ENCODE results near the gene TECTA. TPM values are rescaled to one million over a fixed set of nuclear protein-coding genes. Genes with fewer than 3 reads are reported as not detected.

Gene TECTA
- polyA plus RNA-seq, 1 of the 3 experiments (the other 2 are of a cell fraction), result 0.58 TPM

GRCh38 chr11:121212536-121213361 lies 111.7 kb downstream of the TECTA start:
- H3K4me2 ChIP-seq, result no peak overlapping the region
- peaks cover 0 to 2% of the 10 kb centered on the region in 2 experiments; a peak in 1 of 4 replicates for H3K4me1 ChIP-seq (ENCODE audit: control insufficient read depth in 1 of 2, insufficient read depth in 2 of 2, low read depth in 1 of 2, low read length in 1 of 2)
- no peaks in the 10 kb centered on the region for H3K79me2 ChIP-seq (ENCODE audit: insufficient read depth)
- no peak overlapping the region for H3K9ac ChIP-seq
- no peak overlapping the region for H3K27ac ChIP-seq (ENCODE audit: low read depth in 2 of 2, low read length in 1 of 2)
- no peak overlapping the region for H2AFZ ChIP-seq (ENCODE audit: low read depth)
- H3K36me3 ChIP-seq (replicated peaks in 1 of 2; ENCODE audit: control insufficient read depth in 1 of 2, insufficient read depth in 2 of 2, low read length in 1 of 2), result no peaks in the 10 kb centered on the region
- H4K20me1 ChIP-seq (ENCODE audit: insufficient read depth), result no peaks in the 10 kb centered on the region
- no peaks in the 10 kb centered on the region for H3K9me3 ChIP-seq
- H3K27me3 ChIP-seq (ENCODE audit: insufficient read depth), result no peaks in the 10 kb centered on the region
- H3K9me2 ChIP-seq, result no peaks in the 10 kb centered on the region
- H3F3A ChIP-seq (replicated peaks; ENCODE audit: insufficient read depth), result no peaks in the 10 kb centered on the region
- DNase-seq, result no peak
- TF ChIP-seq RFX5 (IDR thresholded peaks at IDR 0.05; ENCODE audit: low read length) (no peak), REST (IDR thresholded peaks at IDR 0.05; ENCODE audit: low read depth, low read length) (no peak), FOXJ3 (CRISPR knock-in tag; IDR thresholded peaks at IDR 0.05) (no peak), GABPA (IDR thresholded peaks at IDR 0.05; ENCODE audit: low read depth) (no peak), CHD2 (IDR thresholded peaks at IDR 0.05; ENCODE audit: low read length, partially characterized antibody) (no peak), MAX (IDR thresholded peaks at IDR 0.05; ENCODE audit: low read depth) (no peak), MEF2A (IDR thresholded peaks at IDR 0.05; ENCODE audit: borderline replicate concordance, low read depth) (no peak), NRF1 (IDR thresholded peaks at IDR 0.05; ENCODE audit: low read depth, low read length) (no peak), FOSL2 (IDR thresholded peaks at IDR 0.05; ENCODE audit: borderline replicate concordance, low read depth) (no peak), POLR2AphosphoS5 (IDR thresholded peaks at IDR 0.05; ENCODE audit: low read depth, low read length) (no peak), TCF12 (IDR thresholded peaks at IDR 0.05) (no peak), JUND (IDR thresholded peaks at IDR 0.05) (no peak), GATA2 (CRISPR knock-in tag; IDR thresholded peaks at IDR 0.05) (no peak)
- TF ChIP-seq, protein P1, sequence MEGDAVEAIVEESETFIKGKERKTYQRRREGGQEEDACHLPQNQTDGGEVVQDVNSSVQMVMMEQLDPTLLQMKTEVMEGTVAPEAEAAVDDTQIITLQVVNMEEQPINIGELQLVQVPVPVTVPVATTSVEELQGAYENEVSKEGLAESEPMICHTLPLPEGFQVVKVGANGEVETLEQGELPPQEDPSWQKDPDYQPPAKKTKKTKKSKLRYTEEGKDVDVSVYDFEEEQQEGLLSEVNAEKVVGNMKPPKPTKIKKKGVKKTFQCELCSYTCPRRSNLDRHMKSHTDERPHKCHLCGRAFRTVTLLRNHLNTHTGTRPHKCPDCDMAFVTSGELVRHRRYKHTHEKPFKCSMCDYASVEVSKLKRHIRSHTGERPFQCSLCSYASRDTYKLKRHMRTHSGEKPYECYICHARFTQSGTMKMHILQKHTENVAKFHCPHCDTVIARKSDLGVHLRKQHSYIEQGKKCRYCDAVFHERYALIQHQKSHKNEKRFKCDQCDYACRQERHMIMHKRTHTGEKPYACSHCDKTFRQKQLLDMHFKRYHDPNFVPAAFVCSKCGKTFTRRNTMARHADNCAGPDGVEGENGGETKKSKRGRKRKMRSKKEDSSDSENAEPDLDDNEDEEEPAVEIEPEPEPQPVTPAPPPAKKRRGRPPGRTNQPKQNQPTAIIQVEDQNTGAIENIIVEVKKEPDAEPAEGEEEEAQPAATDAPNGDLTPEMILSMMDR (IDR thresholded peaks at IDR 0.05), result no peak
- TF ChIP-seq, protein P2, sequence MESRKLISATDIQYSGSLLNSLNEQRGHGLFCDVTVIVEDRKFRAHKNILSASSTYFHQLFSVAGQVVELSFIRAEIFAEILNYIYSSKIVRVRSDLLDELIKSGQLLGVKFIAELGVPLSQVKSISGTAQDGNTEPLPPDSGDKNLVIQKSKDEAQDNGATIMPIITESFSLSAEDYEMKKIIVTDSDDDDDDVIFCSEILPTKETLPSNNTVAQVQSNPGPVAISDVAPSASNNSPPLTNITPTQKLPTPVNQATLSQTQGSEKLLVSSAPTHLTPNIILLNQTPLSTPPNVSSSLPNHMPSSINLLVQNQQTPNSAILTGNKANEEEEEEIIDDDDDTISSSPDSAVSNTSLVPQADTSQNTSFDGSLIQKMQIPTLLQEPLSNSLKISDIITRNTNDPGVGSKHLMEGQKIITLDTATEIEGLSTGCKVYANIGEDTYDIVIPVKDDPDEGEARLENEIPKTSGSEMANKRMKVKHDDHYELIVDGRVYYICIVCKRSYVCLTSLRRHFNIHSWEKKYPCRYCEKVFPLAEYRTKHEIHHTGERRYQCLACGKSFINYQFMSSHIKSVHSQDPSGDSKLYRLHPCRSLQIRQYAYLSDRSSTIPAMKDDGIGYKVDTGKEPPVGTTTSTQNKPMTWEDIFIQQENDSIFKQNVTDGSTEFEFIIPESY (IDR thresholded peaks at IDR 0.05; ENCODE audit: borderline replicate concordance, low read depth), result no peak
- ChIA-PET CTCF (interaction anchor here (1.3 to 2.8 kb wide), 2 partner anchors 9 to 18 kb away, joined by 4 to 14 read pairs; no protein-coding TSS in a partner anchor), POLR2A (no interaction called here)
- 25% methylated on average over 3 of the region's 3 CpGs for WGBS (ENCODE audit: low lambda C conversion rate)
- H3K4me3 ChIP-seq (ENCODE audit: low read depth in 2 of 2, low read length in 1 of 2), result no peak overlapping the region
